ENCODE measurements around the gene EEF1AKMT4.

- TF ChIP-seq POLR2A (IDR thresholded peaks at IDR 0.05; ENCODE audit: low read depth) (no peak), CTCF (IDR thresholded peaks at IDR 0.05) (no peak)
These were observed 12.3 kb upstream of the EEF1AKMT4 start for GRCh38 chr3:184237211-184237610.
